ENCODE data around the gene HOXA7.

Gene HOXA7

DNA sequence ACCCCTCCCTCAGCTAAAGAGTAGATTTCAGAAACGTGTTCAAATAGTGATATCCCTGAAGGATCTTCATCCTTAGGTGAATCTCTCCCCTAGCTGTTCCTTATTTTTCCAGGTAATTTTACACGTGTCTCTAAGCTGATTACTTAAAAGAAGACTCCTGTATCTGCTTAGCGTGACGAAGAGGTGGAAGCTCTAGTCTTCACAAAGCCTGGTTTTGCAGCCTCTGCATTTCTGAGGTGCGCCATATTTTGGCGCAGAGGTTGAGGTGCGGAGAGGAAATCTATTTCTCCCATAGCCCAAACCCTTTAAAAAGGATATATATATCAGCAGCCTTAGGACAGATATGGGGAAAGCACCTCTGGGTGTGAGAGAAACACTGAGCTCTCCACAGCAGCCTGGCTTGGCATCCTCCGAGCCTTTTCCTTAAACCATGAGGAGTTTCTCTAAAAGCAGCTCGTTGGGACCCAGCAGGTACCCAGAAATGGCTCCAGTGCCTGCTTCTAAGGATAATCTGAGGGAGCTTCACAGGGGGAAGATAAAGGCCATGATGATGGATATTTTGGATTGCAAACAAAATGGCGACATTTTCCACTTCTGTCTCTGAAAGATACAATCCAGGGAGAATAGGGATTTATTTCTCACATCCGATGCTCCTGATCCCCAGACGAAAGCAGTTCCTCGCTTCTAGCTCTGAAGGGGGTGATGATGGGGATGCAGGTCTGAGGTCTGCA is 51.0 kb downstream of the HOXA7 start:
- Histone ChIP-seq H3K4me2 (no peak overlapping the region), H3K36me3 (ENCODE audit: insufficient read depth) (no peaks in the 10 kb centered on the region), H3K9ac (no peak overlapping the region), H3K79me2 (ENCODE audit: insufficient read depth, low read depth) (no peaks in the 10 kb centered on the region), H2AFZ (ENCODE audit: low read depth) (no peak overlapping the region), H3K4me3 (IDR thresholded peaks at IDR 0.05; ENCODE audit: insufficient read depth, low read depth, low read length) (no peak overlapping the region), H3K4me1 (ENCODE audit: low read depth, poor library complexity, severe bottlenecking) (no peaks in the 10 kb centered on the region), H4K20me1 (ENCODE audit: insufficient read depth) (no peaks in the 10 kb centered on the region), H3K27me3 (ENCODE audit: insufficient read depth, low read depth) (no peaks in the 10 kb centered on the region), H3K27ac (no peak overlapping the region)
- TF ChIP-seq, protein P1, sequence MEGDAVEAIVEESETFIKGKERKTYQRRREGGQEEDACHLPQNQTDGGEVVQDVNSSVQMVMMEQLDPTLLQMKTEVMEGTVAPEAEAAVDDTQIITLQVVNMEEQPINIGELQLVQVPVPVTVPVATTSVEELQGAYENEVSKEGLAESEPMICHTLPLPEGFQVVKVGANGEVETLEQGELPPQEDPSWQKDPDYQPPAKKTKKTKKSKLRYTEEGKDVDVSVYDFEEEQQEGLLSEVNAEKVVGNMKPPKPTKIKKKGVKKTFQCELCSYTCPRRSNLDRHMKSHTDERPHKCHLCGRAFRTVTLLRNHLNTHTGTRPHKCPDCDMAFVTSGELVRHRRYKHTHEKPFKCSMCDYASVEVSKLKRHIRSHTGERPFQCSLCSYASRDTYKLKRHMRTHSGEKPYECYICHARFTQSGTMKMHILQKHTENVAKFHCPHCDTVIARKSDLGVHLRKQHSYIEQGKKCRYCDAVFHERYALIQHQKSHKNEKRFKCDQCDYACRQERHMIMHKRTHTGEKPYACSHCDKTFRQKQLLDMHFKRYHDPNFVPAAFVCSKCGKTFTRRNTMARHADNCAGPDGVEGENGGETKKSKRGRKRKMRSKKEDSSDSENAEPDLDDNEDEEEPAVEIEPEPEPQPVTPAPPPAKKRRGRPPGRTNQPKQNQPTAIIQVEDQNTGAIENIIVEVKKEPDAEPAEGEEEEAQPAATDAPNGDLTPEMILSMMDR (conservative IDR thresholded peaks at IDR 0.05; ENCODE audit: low read depth, low read length) = no peak

DNA sequence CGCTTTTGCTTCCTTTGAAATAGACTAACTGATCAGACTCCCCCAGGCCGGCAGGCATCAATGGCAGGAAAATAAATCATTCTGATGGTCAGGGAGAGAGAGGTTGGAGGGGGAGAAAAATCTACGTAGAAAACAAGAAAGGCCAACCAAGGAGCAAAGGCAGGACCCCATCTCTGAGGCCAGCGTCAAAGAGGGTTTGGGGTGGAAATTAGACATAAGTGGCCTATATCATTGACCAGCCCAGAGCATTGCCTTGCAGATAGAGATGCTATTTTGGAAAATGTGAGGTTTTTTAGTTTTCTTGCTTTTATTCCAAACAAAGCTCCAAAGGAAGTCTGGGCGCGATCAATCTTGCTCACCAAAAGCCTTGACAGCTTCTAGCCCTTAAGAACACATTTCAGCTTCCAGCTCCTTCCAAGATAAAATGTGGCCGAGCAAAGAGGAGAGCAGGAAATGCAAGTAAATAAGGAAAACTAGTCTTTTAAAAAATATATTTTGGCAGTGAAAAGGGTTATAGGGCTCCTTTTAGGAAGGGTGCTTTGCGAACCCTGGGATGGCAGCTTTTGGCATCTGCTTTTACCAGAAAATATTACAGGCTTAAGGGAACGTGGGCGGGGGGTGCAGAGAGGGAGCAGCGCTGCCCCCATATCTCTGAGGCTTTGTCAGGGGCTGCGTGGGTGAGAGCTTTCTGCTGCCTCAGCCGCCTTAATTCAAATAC is 52.0 kb downstream of the HOXA7 start:
- H3K4me3 ChIP-seq (IDR thresholded peaks at IDR 0.05; ENCODE audit: insufficient read depth, low read depth, low read length) = no peak overlapping the region
- no peaks in the 10 kb centered on the region for H3K79me2 ChIP-seq (ENCODE audit: insufficient read depth, low read depth)
- H2AFZ ChIP-seq (ENCODE audit: low read depth) = no peak overlapping the region
- TF ChIP-seq, protein P1 (conservative IDR thresholded peaks at IDR 0.05; ENCODE audit: low read depth, low read length) = no peak
- no peaks in the 10 kb centered on the region for H3K27me3 ChIP-seq (ENCODE audit: insufficient read depth, low read depth)
- no peak overlapping the region for H3K9ac ChIP-seq
- H3K36me3 ChIP-seq (ENCODE audit: insufficient read depth) = no peaks in the 10 kb centered on the region
- H3K4me2 ChIP-seq = no peak overlapping the region
- no peak overlapping the region for H3K27ac ChIP-seq
- H3K4me1 ChIP-seq (ENCODE audit: low read depth, poor library complexity, severe bottlenecking) = no peaks in the 10 kb centered on the region
- no peaks in the 10 kb centered on the region; the same call in 1 of the 2 replicates for H4K20me1 ChIP-seq (ENCODE audit: insufficient read depth)

Measured in KMS-11 (cell line).